GM19468 (cell line): Measurements from ENCODE around the gene DENND2A.
"Not testable (repeated sequence)": the region's sequence is repeated elsewhere in the genome, so short reads cannot be mapped to it uniquely, and the experiment has no call there.

Experiments used
- ATAC-seq: cut with Tn5 transposase; IDR thresholded peaks from one replicate; pipeline ENCODE4 v1.9.1; 2021; ENCODE audit warnings: mild to moderate bottlenecking, moderate library complexity, moderate number of reproducible peaks; ENCODE audit not compliant: unreplicated experiment; ENCODE audit errors: extremely low read depth

Gene DENND2A

GRCh38 chr7:140640727-140641523, at the start of gene DENND2A:
TSS of gene DENND2A (minus strand) at chr7:140640813. CDS start at chr7:140602397, 38,416 bp downstream.
- no peak for ATAC-seq

GRCh38 chr7:140689199-140690152, 48.9 kb upstream of the DENND2A start:
- no peak for ATAC-seq

- ATAC-seq: no peak
Measured at GRCh38 chr7:140688341-140688740, 47.7 kb upstream of the DENND2A start.

- ATAC-seq: no peak
Measured at GRCh38 chr7:140686921-140687320, 46.3 kb upstream of the DENND2A start.

- no peak for ATAC-seq
Measured at GRCh38 chr7:140685407-140686087, 44.9 kb upstream of the DENND2A start.

GRCh38 chr7:140684066-140684950, 43.7 kb upstream of the DENND2A start:
- no peak for ATAC-seq

GRCh38 chr7:140683657-140684056, 43.0 kb upstream of the DENND2A start:
- ATAC-seq: no peak

GRCh38 chr7:140681766-140682165, 41.2 kb upstream of the DENND2A start:
- ATAC-seq: no peak

GRCh38 chr7:140680886-140681285, 40.3 kb upstream of the DENND2A start:
- ATAC-seq: no peak

GRCh38 chr7:140679186-140679585, 38.6 kb upstream of the DENND2A start:
- no peak for ATAC-seq

GRCh38 chr7:140678816-140679130, 38.2 kb upstream of the DENND2A start:
- no peak for ATAC-seq

- no peak for ATAC-seq
Measured at GRCh38 chr7:140678081-140678815, 37.6 kb upstream of the DENND2A start.

- ATAC-seq: no peak
Measured at GRCh38 chr7:140677496-140677895, 36.9 kb upstream of the DENND2A start.

GRCh38 chr7:140676956-140677355, 36.3 kb upstream of the DENND2A start:
- not testable (repeated sequence) for ATAC-seq

- peak; percentile 31 for ATAC-seq
Measured at GRCh38 chr7:140676306-140676705, 35.7 kb upstream of the DENND2A start.

- no peak for ATAC-seq
Measured at GRCh38 chr7:140675726-140676125, 35.1 kb upstream of the DENND2A start.

- ATAC-seq: no peak
Measured at GRCh38 chr7:140674899-140675701, 34.5 kb upstream of the DENND2A start.

- no peak for ATAC-seq
Measured at GRCh38 chr7:140674356-140674800, 33.8 kb upstream of the DENND2A start.
